Body of pancreas (tissue), 4 donors: Measurements from ENCODE around the gene SLC27A1. TPM values are rescaled to one million over a fixed set of nuclear protein-coding genes. Genes with fewer than 3 reads are reported as not detected.

Experiments
- ATAC-seq: fragments of 150-250 bp; one replicate; pipeline ENCODE4 v1.9.1; 2016
- DNase-seq, 4 donors: peaks; one replicate each; pipeline ENCODE4 v3.0.0-alpha.2; 2019
- H3K27ac ChIP-seq, 4 donors: fragments of 200-600 bp; sonication (generic); 1 replicate in 3 of 4; 2 replicates in 1 of 4; pipeline versions ENCODE4 v1.5.1 to v1.6.1; 2016 to 2019; ENCODE audit warnings: mild to moderate bottlenecking in 1 of 4, mixed read lengths in 1 of 4, moderate library complexity in 1 of 4
- H3K27me3 ChIP-seq, 2 donors: fragments of 200-600 bp; sonication (generic); one replicate each; pipeline ENCODE4 v1.6.0; 2016; ENCODE audit warnings: mild to moderate bottlenecking in 1 of 2
- H3K36me3 ChIP-seq, 2 donors: fragments of 200-600 bp; sonication (generic); replicated peaks in 1 of 2; 2 replicates each; pipeline ENCODE4 v1.5.1; 2016; ENCODE audit warnings: low read depth in 2 of 2; ENCODE audit not compliant: insufficient read depth in 1 of 2
- H3K4me1 ChIP-seq: fragments of 200-600 bp; sonication (generic); one replicate; pipeline ENCODE4 v1.6.0; 2016
- H3K4me3 ChIP-seq, 2 donors: fragments of 200-600 bp; sonication (generic); 1 replicate in 1 of 2; 2 replicates in 1 of 2; pipeline ENCODE4 v1.5.1; 2016 to 2019
- H3K9me3 ChIP-seq, 3 donors: fragments of 200-600 bp; sonication (generic); 1 replicate in 2 of 3; 2 replicates in 1 of 3; pipeline ENCODE4 v1.5.1; 2016
- POLR2A ChIP-seq, 3 donors: fragments of 450-650 bp; IDR thresholded peaks; one replicate each; pipeline ENCODE4 v1.6.1; 2016; ENCODE audit warnings: antibody characterized with exemption in 3 of 3, mild to moderate bottlenecking in 2 of 3
- WGBS, 2 donors: methylation state at CpG; one replicate each; pipeline ENCODE4 v1.1.5; 2017; 5-methylcytosine and 5-hydroxymethylcytosine counted together
- intact Hi-C: fragments of 100-400 bp; cut with DNase I; formaldehyde crosslinking; loops from one replicate; pipeline ENCODE4 v1.15.1; 2023
- total RNA-seq, 2 donors: library from RNA; depleted of rRNA; stranded (reverse); fragments of >200 nt; gene quantifications; one replicate each; pipeline ENCODE4 v1.1.0, GENCODE V29; 2016
- TF ChIP-seq, protein P1 (sequence below), 7 experiments: fragments of 450-650 bp in 4 of 7; fragments of 200-600 bp in 3 of 7; sonication (generic) in 3 of 7; IDR thresholded peaks; one replicate each; pipeline ENCODE4 v1.5.1; 2016 to 2019; ENCODE audit warnings: antibody characterized with exemption in 7 of 7

Gene SLC27A1
- total RNA-seq, 2 donors from 2014 or later = 21.1 to 25.7 TPM

- intact Hi-C loops = no loop called here
These were observed 19.9 kb upstream of the SLC27A1 start for GRCh38 chr19:17450264-17451075.

DNA sequence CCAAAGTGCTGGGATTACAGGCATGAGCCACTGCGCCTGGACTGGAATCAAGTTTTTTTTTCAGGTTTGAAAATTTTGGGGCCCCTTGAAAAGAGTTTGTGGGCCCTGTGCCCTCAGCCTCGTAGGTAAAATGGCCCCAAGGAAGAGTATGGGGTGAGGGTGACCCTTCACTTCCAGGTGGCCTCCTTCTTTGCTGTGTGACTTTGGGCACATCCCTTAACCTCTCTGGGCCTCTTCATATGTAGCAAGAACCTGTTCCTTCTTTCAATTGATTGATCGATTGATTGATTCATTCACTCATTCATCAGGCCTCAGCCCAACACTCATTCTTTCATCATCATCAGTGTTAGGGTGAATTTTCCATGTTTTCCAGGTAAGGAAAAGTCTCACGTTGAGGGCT is 18.5 kb upstream of the SLC27A1 start:
- Histone ChIP-seq H3K9me3 (no peaks in the 10 kb centered on the region), H3K27ac (no peak overlapping the region), H3K4me1 (peaks cover 10% of the 10 kb centered on the region), H3K27me3 (peaks cover 0 to 16% of the 10 kb centered on the region in 2 donors), H3K36me3 (no peaks in the 10 kb centered on the region), H3K4me3 (no peak overlapping the region)
- DNase-seq (no peak), ATAC-seq (no peak)
- WGBS, 2 donors = 66 to 74% methylated on average over 4 of the region's 4 CpGs
- intact Hi-C loops = no loop called here
- TF ChIP-seq, protein P1, sequence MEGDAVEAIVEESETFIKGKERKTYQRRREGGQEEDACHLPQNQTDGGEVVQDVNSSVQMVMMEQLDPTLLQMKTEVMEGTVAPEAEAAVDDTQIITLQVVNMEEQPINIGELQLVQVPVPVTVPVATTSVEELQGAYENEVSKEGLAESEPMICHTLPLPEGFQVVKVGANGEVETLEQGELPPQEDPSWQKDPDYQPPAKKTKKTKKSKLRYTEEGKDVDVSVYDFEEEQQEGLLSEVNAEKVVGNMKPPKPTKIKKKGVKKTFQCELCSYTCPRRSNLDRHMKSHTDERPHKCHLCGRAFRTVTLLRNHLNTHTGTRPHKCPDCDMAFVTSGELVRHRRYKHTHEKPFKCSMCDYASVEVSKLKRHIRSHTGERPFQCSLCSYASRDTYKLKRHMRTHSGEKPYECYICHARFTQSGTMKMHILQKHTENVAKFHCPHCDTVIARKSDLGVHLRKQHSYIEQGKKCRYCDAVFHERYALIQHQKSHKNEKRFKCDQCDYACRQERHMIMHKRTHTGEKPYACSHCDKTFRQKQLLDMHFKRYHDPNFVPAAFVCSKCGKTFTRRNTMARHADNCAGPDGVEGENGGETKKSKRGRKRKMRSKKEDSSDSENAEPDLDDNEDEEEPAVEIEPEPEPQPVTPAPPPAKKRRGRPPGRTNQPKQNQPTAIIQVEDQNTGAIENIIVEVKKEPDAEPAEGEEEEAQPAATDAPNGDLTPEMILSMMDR (IDR thresholded peaks at IDR 0.05) = no peak
- no peak for TF ChIP-seq POLR2A (IDR thresholded peaks at IDR 0.05)

More at GRCh38 chr19:17450264-17451075, 19.9 kb upstream of the SLC27A1 start:
- H3K4me1 ChIP-seq = peaks cover 6% of the 10 kb centered on the region
- H3K4me3 ChIP-seq = no peak overlapping the region
- no peaks in the 10 kb centered on the region for H3K36me3 ChIP-seq
- no peaks in the 10 kb centered on the region for H3K9me3 ChIP-seq
- WGBS, 2 donors = 60 to 63% methylated on average over 8 of the region's 8 CpGs
- no peak overlapping the region for H3K27ac ChIP-seq
- ATAC-seq (no peak), DNase-seq (no peak)
- no peak for TF ChIP-seq POLR2A (IDR thresholded peaks at IDR 0.05)
- TF ChIP-seq, protein P1 (IDR thresholded peaks at IDR 0.05) = no peak
- H3K27me3 ChIP-seq = peaks cover 0 to 8% of the 10 kb centered on the region in 2 donors

DNA sequence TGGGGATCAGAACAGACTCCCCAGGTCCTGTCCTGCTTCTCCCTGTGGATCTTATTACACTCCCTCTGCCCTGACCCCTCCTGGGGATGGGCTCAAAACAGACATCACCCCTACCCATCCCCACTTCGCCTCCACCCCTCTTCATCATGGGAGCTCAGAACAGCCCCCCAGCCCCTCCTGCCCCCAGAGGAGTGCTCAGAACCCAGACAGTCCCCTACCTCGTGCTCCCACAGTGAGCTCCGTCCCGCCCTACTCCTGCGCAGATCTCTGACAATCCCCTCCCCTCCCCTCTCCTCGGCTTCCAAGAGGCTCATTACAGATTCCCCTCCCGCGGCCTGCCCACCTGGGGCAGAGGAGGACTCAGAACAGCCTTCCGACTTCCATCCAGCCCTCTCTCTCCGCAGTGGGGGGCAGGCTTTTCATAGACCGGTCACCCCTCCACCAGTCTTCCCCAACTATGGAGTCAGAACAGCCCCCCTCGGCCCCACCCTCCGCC is 15.7 kb upstream of the SLC27A1 start:
- WGBS, 2 donors = 8 to 11% methylated on average over 11 to 12 of the region's 13 CpGs
- peaks cover 10% of the 10 kb centered on the region for H3K4me1 ChIP-seq
- H3K36me3 ChIP-seq = no peaks in the 10 kb centered on the region
- H3K4me3 ChIP-seq = no peak overlapping the region
- TF ChIP-seq, protein P1 (IDR thresholded peaks at IDR 0.05) = no peak
- no peak for TF ChIP-seq POLR2A (IDR thresholded peaks at IDR 0.05)
- ATAC-seq = no peak
- H3K27me3 ChIP-seq = peaks cover 0 to 25% of the 10 kb centered on the region in 2 donors
- no peak for DNase-seq
- no peak overlapping the region for H3K27ac ChIP-seq
- no peaks in the 10 kb centered on the region for H3K9me3 ChIP-seq
- intact Hi-C loops = no loop called here

- peak in 1 of 4 donors; percentile 33 for DNase-seq
- Histone ChIP-seq H3K4me1 (peaks cover 10% of the 10 kb centered on the region), H3K36me3 (no peaks in the 10 kb centered on the region), H3K4me3 (no peak overlapping the region), H3K27ac (no peak overlapping the region), H3K27me3 (peaks cover 0 to 25% of the 10 kb centered on the region in 2 donors), H3K9me3 (no peaks in the 10 kb centered on the region)
- intact Hi-C loops = no loop called here
- ATAC-seq = peak; percentile 15
- WGBS, 2 donors = 13 to 28% methylated on average over 19 to 56 of the region's 58 CpGs
- TF ChIP-seq POLR2A (IDR thresholded peaks at IDR 0.05) = no peak
- TF ChIP-seq, protein P1 (IDR thresholded peaks at IDR 0.05) = no peak
These were observed 14.8 kb upstream of the SLC27A1 start for GRCh38 chr19:17455308-17456123.
